Spleen (tissue), 11 donors: ENCODE measurements around the gene WDR83. TPM values are rescaled to one million over a fixed set of nuclear protein-coding genes. Genes with fewer than 3 reads are reported as not detected.

Experiments
- DNase-seq: peaks from one replicate; pipeline ENCODE4 v3.0.0-alpha.2; 2020
- H3K27ac ChIP-seq, 8 donors: fragments of 200-600 bp; sonication (generic) in 7 of 8; 1 replicate in 4 of 8; 2 replicates in 4 of 8; pipeline versions ENCODE4 v1.5.0 to v1.8.0; 2016 to 2021; ENCODE audit warnings: inconsistent platforms in 4 of 8, mild to moderate bottlenecking in 4 of 8, moderate library complexity in 1 of 8
- H3K27me3 ChIP-seq, 7 donors: fragments of 200-600 bp; sonication (generic) in 6 of 7; replicated peaks in 1 of 7; 1 replicate in 4 of 7; 2 replicates in 3 of 7; pipeline versions ENCODE4 v1.5.0 to v1.8.0; 2016 to 2021; ENCODE audit warnings: inconsistent platforms in 3 of 7, mild to moderate bottlenecking in 1 of 7
- H3K36me3 ChIP-seq, 6 donors: fragments of 200-600 bp; sonication (generic) in 5 of 6; 1 replicate in 4 of 6; 2 replicates in 2 of 6; pipeline versions ENCODE4 v1.5.0 to v1.8.0; 2016 to 2021; ENCODE audit warnings: inconsistent platforms in 2 of 6
- H3K4me1 ChIP-seq, 6 donors: fragments of 200-600 bp; sonication (generic) in 5 of 6; 1 replicate in 3 of 6; 2 replicates in 3 of 6; pipeline versions ENCODE4 v1.5.0 to v1.8.0; 2016 to 2021; ENCODE audit warnings: inconsistent platforms in 3 of 6
- H3K4me3 ChIP-seq, 8 donors: fragments of 200-600 bp; sonication (generic) in 7 of 8; 1 replicate in 4 of 8; 2 replicates in 4 of 8; pipeline versions ENCODE4 v1.5.0 to v1.8.0; 2016 to 2021; ENCODE audit warnings: inconsistent platforms in 4 of 8, mild to moderate bottlenecking in 4 of 8, moderate library complexity in 2 of 8
- H3K9me3 ChIP-seq, 8 donors: fragments of 200-600 bp; sonication (generic) in 7 of 8; 1 replicate in 4 of 8; 2 replicates in 4 of 8; pipeline versions ENCODE4 v1.5.0 to v1.8.0; 2016 to 2021; ENCODE audit warnings: inconsistent platforms in 4 of 8
- POLR2A ChIP-seq, 3 donors: fragments of 450-650 bp; IDR thresholded peaks; one replicate each; pipeline ENCODE4 v1.5.1; 2017; ENCODE audit warnings: antibody characterized with exemption in 3 of 3, mild to moderate bottlenecking in 1 of 3
- POLR2AphosphoS5 ChIP-seq, 3 donors: sonication (generic); formaldehyde crosslinking; IDR thresholded peaks; one replicate each; pipeline ENCODE4 v1.5.1; 2017; ENCODE audit warnings: antibody characterized with exemption in 3 of 3
- WGBS, 5 donors: extraction: QIAGEN DNeasy Blood & Tissue Kit in 3 of 5; methylation state at CpG; one replicate each; pipeline versions ENCODE4 v1.1.5 to v1.1.7; 2013 to 2018; 5-methylcytosine and 5-hydroxymethylcytosine counted together
- intact Hi-C: fragments of 100-400 bp; cut with DNase I; formaldehyde crosslinking; loops from one replicate; pipeline ENCODE4 v1.15.0; 2023; ENCODE audit warnings: low total_unique reads
- polyA plus RNA-seq, 3 donors: library from polyadenylated mRNA; stranded (reverse); fragments of 200-250 nt; gene quantifications; one replicate each; pipeline ENCODE4 v1.2.1, GENCODE V29; 2013
- small RNA-seq, 4 donors: library from RNA; depleted of rRNA; stranded (forward); fragments of <200 nt; gene quantifications; one replicate each; pipeline ENCODE3, GENCODE V24; 2016
- total RNA-seq, 7 donors: library from RNA; depleted of rRNA in 3 of 7; stranded (reverse); fragments of >200 nt in 3 of 7; fragmentation: NEBNext Ultra II Directional in 4 of 7; extraction: Animal tissue kit (Norgen Biotek cat#: 25700) in 4 of 7; gene quantifications; one replicate each; pipeline versions ENCODE4 v1.1.0 to v1.2.1, GENCODE V29; 2016 to 2021
- TF ChIP-seq, protein P1 (sequence below), 11 experiments: fragments of 200-600 bp in 7 of 11; fragments of 450-650 bp in 4 of 11; sonication (generic) in 4 of 11; IDR thresholded peaks in 8 of 11; conservative IDR thresholded peaks in 3 of 11; 1 replicate in 7 of 11; 2 replicates in 4 of 11; pipeline versions ENCODE4 v1.4.0 to v1.8.0; 2016 to 2021; ENCODE audit warnings: antibody characterized with exemption in 11 of 11, inconsistent platforms in 4 of 11, mild to moderate bottlenecking in 1 of 11
- donor health status: healthy with polysubstance abuse.
- donor health status: DM: no; HTN: no; CAD: no; lungs with moderate emphysema.
- donor health status: DM: no; HTN: no; CAD: no.
- donor health status: Bipolar disorder and iron deficiency.
- donor health status: healthy.
- donor health status: DM: no; HTN: no; CAD: no.
- donor health status: DM: yes; HTN: yes; CAD: no.

WDR83 gene
- total and polyA plus RNA-seq, 10 donors = 6.4 to 19.5 (median 13.6) TPM

DNA sequence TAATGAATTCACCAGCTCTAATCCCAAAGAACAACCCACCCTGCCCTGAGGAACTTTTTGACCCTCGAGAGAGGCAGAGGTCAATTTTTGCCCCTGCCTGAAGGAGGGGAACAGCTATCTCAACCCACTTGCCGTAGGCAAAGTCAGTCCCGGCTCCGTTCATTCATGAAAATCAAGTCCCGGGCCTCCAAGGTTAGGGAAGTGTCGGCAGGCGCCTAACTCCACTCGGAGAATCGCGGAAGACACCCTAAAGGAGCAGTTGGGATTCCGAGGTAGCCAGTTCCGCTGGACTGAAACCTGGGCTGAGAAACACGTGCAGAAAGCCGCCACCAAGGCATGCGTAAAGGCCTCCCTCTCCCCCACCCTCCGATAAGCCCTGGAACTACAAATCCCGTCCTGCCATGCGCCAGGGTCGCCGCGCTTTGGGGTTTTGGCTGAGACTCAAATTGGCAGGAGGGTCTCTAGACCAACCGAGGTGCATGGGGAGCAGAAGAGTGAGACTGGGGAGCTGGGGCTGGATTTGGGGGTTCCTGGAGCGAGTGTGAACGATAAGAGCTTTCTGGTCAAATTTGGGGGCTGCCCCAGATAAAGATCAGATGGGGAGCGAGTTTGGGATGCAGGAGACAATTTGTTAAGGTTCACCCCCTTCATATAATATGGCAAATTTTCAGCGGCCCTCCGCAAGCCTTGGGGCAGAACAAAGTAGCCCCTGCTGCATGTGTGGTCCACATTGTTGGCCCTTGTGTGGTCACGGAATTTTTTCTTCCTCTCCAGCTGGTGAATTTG is 57.2 kb downstream of the WDR83 start, which contains the start of gene TNPO2:
TNPO2 (minus strand) TSS at position 292 of the 786 bp plus-strand sequence. CDS start 2,955 bp downstream, outside the sequence.
- Histone ChIP-seq H3K36me3 (peaks cover 0 to 26% (median 13%) of the 10 kb centered on the region in 6 donors), H3K4me3 (peak within 1 kb of the TSS; percentile 48 to 91 (median 70)), H3K27ac (peak within 1 kb of the TSS; percentile 62 to 94 (median 90)), H3K9me3 (no peaks in the 10 kb centered on the region), H3K27me3 (no peaks in the 10 kb centered on the region), H3K4me1 (peaks cover 22 to 56% (median 45%) of the 10 kb centered on the region in 6 donors)
- TF ChIP-seq POLR2A (IDR thresholded peaks at IDR 0.05) = no peak
- TF ChIP-seq, protein P1, sequence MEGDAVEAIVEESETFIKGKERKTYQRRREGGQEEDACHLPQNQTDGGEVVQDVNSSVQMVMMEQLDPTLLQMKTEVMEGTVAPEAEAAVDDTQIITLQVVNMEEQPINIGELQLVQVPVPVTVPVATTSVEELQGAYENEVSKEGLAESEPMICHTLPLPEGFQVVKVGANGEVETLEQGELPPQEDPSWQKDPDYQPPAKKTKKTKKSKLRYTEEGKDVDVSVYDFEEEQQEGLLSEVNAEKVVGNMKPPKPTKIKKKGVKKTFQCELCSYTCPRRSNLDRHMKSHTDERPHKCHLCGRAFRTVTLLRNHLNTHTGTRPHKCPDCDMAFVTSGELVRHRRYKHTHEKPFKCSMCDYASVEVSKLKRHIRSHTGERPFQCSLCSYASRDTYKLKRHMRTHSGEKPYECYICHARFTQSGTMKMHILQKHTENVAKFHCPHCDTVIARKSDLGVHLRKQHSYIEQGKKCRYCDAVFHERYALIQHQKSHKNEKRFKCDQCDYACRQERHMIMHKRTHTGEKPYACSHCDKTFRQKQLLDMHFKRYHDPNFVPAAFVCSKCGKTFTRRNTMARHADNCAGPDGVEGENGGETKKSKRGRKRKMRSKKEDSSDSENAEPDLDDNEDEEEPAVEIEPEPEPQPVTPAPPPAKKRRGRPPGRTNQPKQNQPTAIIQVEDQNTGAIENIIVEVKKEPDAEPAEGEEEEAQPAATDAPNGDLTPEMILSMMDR (IDR thresholded peaks at IDR 0.05 in 8 of 11, conservative IDR thresholded peaks at IDR 0.05 in 3 of 11) = no peak
- TF ChIP-seq POLR2AphosphoS5 (IDR thresholded peaks at IDR 0.05) = peak; percentile 44 to 61 (median 54)
- 2 to 4% (median 3%) methylated on average over 23 to 28 of the region's 28 CpGs for WGBS, 5 donors
- intact Hi-C loops = no loop called here
- DNase-seq = peak; percentile 89

Small RNA genes lying within 50 kb of the gene (small RNA-seq; reads per million reads assigned to genes)
- 31.5 to 70.7 (median 44.5) reads per million in 4 donors for gene SNORD41

Other genes with a start within 250 kb of the WDR83 start
- 1 to 10 TPM; 2.7 to 9.7 (median 4.5) TPM for gene ZNF443, start 225.8 kb upstream of the WDR83 start, total RNA-seq
- 1 to 10 TPM; 1.4 to 2.0 (median 1.9) TPM for gene ZNF443, start 225.8 kb upstream of the WDR83 start, polyA plus RNA-seq
- 1 to 10 TPM; 3.9 to 6.8 (median 4.2) TPM for gene ZNF709, start 182.0 kb upstream of the WDR83 start, total RNA-seq
- gene ZNF709, start 182.0 kb upstream of the WDR83 start, polyA plus RNA-seq = 1 to 10 TPM; 1.1 to 1.4 (median 1.3) TPM
- gene ZNF564, start 115.3 kb upstream of the WDR83 start, total RNA-seq = 10 to 100 TPM; 17.0 to 24.5 (median 21.7) TPM
- gene ZNF564, start 115.3 kb upstream of the WDR83 start, polyA plus RNA-seq = 10 to 100 TPM in 1 of 3 donors, 1 to 10 TPM in 2; 5.9 to 11.4 (median 6.5) TPM
- 10 to 100 TPM; 11.6 to 21.7 (median 15.4) TPM for gene ZNF490, start 56.0 kb upstream of the WDR83 start, total RNA-seq
- gene ZNF490, start 56.0 kb upstream of the WDR83 start, polyA plus RNA-seq = 1 to 10 TPM in 1 of 3 donors, under 1 TPM in 2; 0.77 to 1.1 (median 0.93) TPM
- gene ZNF791, start 55.9 kb upstream of the WDR83 start, total RNA-seq = 10 to 100 TPM; 27.8 to 64.9 (median 33.4) TPM
- gene ZNF791, start 55.9 kb upstream of the WDR83 start, polyA plus RNA-seq = 10 to 100 TPM in 1 of 3 donors, 1 to 10 TPM in 2; 6.8 to 11.1 (median 7.3) TPM
- 100 to 1,000 TPM; 145 to 288 (median 218) TPM for gene MAN2B1, start 65 bp upstream of the WDR83 start, total RNA-seq
- gene MAN2B1, start 65 bp upstream of the WDR83 start, polyA plus RNA-seq = 100 to 1,000 TPM in 1 of 3 donors, 10 to 100 TPM in 2; 50.6 to 122 (median 83.3) TPM
- 100 to 1,000 TPM in 3 of 7 donors, 10 to 100 TPM in 4; 86.8 to 158 (median 96.0) TPM for gene DHPS, start 15.1 kb downstream of the WDR83 start, total RNA-seq
- gene DHPS, start 15.1 kb downstream of the WDR83 start, polyA plus RNA-seq = 10 to 100 TPM; 55.1 to 76.6 (median 59.3) TPM
- gene GNG14, start 21.2 kb downstream of the WDR83 start, total RNA-seq = not detected
- not detected for gene GNG14, start 21.2 kb downstream of the WDR83 start, polyA plus RNA-seq
- 1 to 10 TPM; 1.7 to 5.3 (median 3.8) TPM for gene FBXW9, start 29.8 kb downstream of the WDR83 start, total RNA-seq
- 1 to 10 TPM; 4.8 to 7.4 (median 5.2) TPM for gene FBXW9, start 29.8 kb downstream of the WDR83 start, polyA plus RNA-seq
- gene TNPO2, start 57.1 kb downstream of the WDR83 start, total RNA-seq = 10 to 100 TPM; 47.5 to 83.6 (median 61.5) TPM
- 10 to 100 TPM; 15.8 to 30.4 (median 22.9) TPM for gene TNPO2, start 57.1 kb downstream of the WDR83 start, polyA plus RNA-seq
- 100 to 1,000 TPM; 127 to 225 (median 150) TPM for gene TRIR, start 67.9 kb downstream of the WDR83 start, total RNA-seq
- 100 to 1,000 TPM; 346 to 403 (median 386) TPM for gene TRIR, start 67.9 kb downstream of the WDR83 start, polyA plus RNA-seq
- 10 to 100 TPM; 32.7 to 50.7 (median 38.4) TPM for gene GET3, start 70.7 kb downstream of the WDR83 start, total RNA-seq
- 10 to 100 TPM; 35.4 to 68.0 (median 52.8) TPM for gene GET3, start 70.7 kb downstream of the WDR83 start, polyA plus RNA-seq
- gene BEST2, start 85.0 kb downstream of the WDR83 start, total RNA-seq = not detected
- not detected for gene BEST2, start 85.0 kb downstream of the WDR83 start, polyA plus RNA-seq
- gene HOOK2, start 108.7 kb downstream of the WDR83 start, total RNA-seq = 10 to 100 TPM; 14.8 to 27.4 (median 25.2) TPM
- gene HOOK2, start 108.7 kb downstream of the WDR83 start, polyA plus RNA-seq = 10 to 100 TPM in 2 of 3 donors, 1 to 10 TPM in 1; 7.1 to 24.3 (median 20.5) TPM
- gene JUNB, start 124.7 kb downstream of the WDR83 start, total RNA-seq = 100 to 1,000 TPM; 102 to 363 (median 189) TPM
- gene JUNB, start 124.7 kb downstream of the WDR83 start, polyA plus RNA-seq = 100 to 1,000 TPM in 1 of 3 donors, 10 to 100 TPM in 2; 57.5 to 118 (median 64.0) TPM
- gene PRDX2, start 135.0 kb downstream of the WDR83 start, total RNA-seq = 100 to 1,000 TPM in 6 of 7 donors, 10 to 100 TPM in 1; 97.9 to 203 (median 140) TPM
- gene PRDX2, start 135.0 kb downstream of the WDR83 start, polyA plus RNA-seq = 100 to 1,000 TPM in 2 of 3 donors, 10 to 100 TPM in 1; 78.3 to 123 (median 108) TPM
- gene THSD8, start 135.3 kb downstream of the WDR83 start, total RNA-seq = 1 to 10 TPM in 4 of 7 donors, not detected in 3; 1.1 to 4.8 (median 3.4) TPM
- gene THSD8, start 135.3 kb downstream of the WDR83 start, polyA plus RNA-seq = 1 to 10 TPM; 5.2 to 9.1 (median 5.7) TPM
- gene RNASEH2A, start 139.8 kb downstream of the WDR83 start, total RNA-seq = 10 to 100 TPM in 6 of 7 donors, 1 to 10 TPM in 1; 9.8 to 15.9 (median 11.7) TPM
- gene RNASEH2A, start 139.8 kb downstream of the WDR83 start, polyA plus RNA-seq = 10 to 100 TPM in 2 of 3 donors, 1 to 10 TPM in 1; 4.4 to 12.2 (median 11.4) TPM
- gene RTBDN, start 167.8 kb downstream of the WDR83 start, total RNA-seq = not detected
- not detected for gene RTBDN, start 167.8 kb downstream of the WDR83 start, polyA plus RNA-seq
- under 1 TPM in 6 of 7 donors, not detected in 1; 0.23 to 0.65 (median 0.33) TPM for gene MAST1, start 171.7 kb downstream of the WDR83 start, total RNA-seq
- under 1 TPM in 2 of 3 donors, not detected in 1; 0.12 to 0.32 TPM for gene MAST1, start 171.7 kb downstream of the WDR83 start, polyA plus RNA-seq
- gene DNASE2, start 214.6 kb downstream of the WDR83 start, total RNA-seq = 10 to 100 TPM; 20.4 to 36.1 (median 24.4) TPM
- gene DNASE2, start 214.6 kb downstream of the WDR83 start, polyA plus RNA-seq = 10 to 100 TPM; 19.5 to 33.9 (median 28.1) TPM
- gene KLF1, start 220.4 kb downstream of the WDR83 start, total RNA-seq = 10 to 100 TPM in 1 of 7 donors, 1 to 10 TPM in 3, under 1 TPM in 2, not detected in 1; 0.44 to 13.0 (median 2.7) TPM
- under 1 TPM; 0.13 to 0.67 (median 0.33) TPM for gene KLF1, start 220.4 kb downstream of the WDR83 start, polyA plus RNA-seq
- gene GCDH, start 224.4 kb downstream of the WDR83 start, total RNA-seq = 10 to 100 TPM; 19.0 to 48.4 (median 29.3) TPM
- gene GCDH, start 224.4 kb downstream of the WDR83 start, polyA plus RNA-seq = 10 to 100 TPM; 16.3 to 29.4 (median 20.1) TPM